GM21367 (cell line): ENCODE measurements around the gene BCR.

Experiments
- ATAC-seq: cut with Tn5 transposase; IDR thresholded peaks from one replicate; pipeline ENCODE4 v1.9.1; 2021; ENCODE audit not compliant: unreplicated experiment

BCR gene

GRCh38 chr22:23272834-23273233, 92.5 kb downstream of the BCR start:
- no peak for ATAC-seq

- no peak for ATAC-seq
Observed at GRCh38 chr22:23273445-23274145, 93.3 kb downstream of the BCR start.

- ATAC-seq: no peak
Observed at GRCh38 chr22:23274146-23274526, 93.8 kb downstream of the BCR start.

GRCh38 chr22:23274891-23275694, 94.8 kb downstream of the BCR start:
- no peak for ATAC-seq

- ATAC-seq: no peak
Observed at GRCh38 chr22:23275751-23276150, 95.4 kb downstream of the BCR start.

GRCh38 chr22:23276656-23277582, 96.6 kb downstream of the BCR start:
- no peak for ATAC-seq

- no peak for ATAC-seq
Observed at GRCh38 chr22:23277583-23278295, 97.4 kb downstream of the BCR start.

- ATAC-seq: no peak
Observed at GRCh38 chr22:23278883-23279675, 98.8 kb downstream of the BCR start.

GRCh38 chr22:23279781-23280180, 99.5 kb downstream of the BCR start:
- no peak for ATAC-seq

GRCh38 chr22:23280356-23281052, 100.2 kb downstream of the BCR start:
- no peak for ATAC-seq

- no peak for ATAC-seq
Observed at GRCh38 chr22:23281053-23281405, 100.7 kb downstream of the BCR start.

- no peak for ATAC-seq
Observed at GRCh38 chr22:23281406-23282088, 101.2 kb downstream of the BCR start.

- no peak for ATAC-seq
Observed at GRCh38 chr22:23282089-23282501, 101.8 kb downstream of the BCR start.

- no peak for ATAC-seq
Observed at GRCh38 chr22:23282516-23282915, 102.2 kb downstream of the BCR start.

- no peak for ATAC-seq
Observed at GRCh38 chr22:23282986-23283385, 102.7 kb downstream of the BCR start.

- ATAC-seq: no peak
Observed at GRCh38 chr22:23283591-23284503, 103.5 kb downstream of the BCR start.

- no peak for ATAC-seq
Observed at GRCh38 chr22:23284504-23285033, 104.3 kb downstream of the BCR start.

- ATAC-seq: no peak
Observed at GRCh38 chr22:23285236-23285635, 104.9 kb downstream of the BCR start.
